ENCODE measurements around the gene VASN. TPM values are rescaled to one million over a fixed set of nuclear protein-coding genes. Genes with fewer than 3 reads are reported as not detected.

VASN gene
- total RNA-seq, 4 donors from 2014 or later = 31.0 to 58.1 (median 32.9) TPM

DNA sequence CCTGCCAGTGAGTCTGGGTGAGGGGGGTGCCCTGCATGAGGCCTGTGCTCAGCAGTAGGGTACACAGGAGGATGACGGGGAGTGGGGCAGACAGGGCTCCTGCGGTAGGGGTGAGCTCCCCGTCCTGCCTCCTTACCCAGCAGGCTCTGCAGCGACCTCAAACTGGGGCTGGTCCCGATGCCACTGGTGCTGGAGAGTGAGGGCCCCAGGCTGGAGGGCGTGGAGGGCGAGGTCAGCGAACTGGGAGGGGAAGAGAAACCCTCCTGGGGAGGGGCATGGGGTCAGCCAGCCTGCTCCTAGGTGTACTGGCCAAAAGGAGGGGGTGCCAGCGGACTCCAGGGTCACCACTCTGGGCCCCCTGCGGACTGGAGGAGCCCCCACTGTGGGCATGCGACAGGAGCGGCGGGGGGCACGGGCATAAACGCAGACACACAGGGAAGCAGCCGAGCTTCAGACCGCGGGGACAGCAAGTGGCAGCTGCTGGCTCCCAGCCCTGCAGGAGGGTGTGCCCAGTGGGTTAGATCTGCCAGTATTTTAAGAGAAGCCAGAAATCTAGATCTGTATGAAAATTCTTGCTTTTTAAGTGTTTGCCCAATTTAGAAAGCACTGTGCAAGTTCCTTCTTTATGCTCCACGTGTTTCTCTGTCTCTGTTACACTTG lies 9.0 kb upstream of the VASN start:
- no peak overlapping the region for H3K4me3 ChIP-seq
- WGBS, 2 donors = 78 to 82% methylated on average over 18 to 19 of the region's 19 CpGs
- no peaks in the 10 kb centered on the region for H3K27me3 ChIP-seq
- H3K9me3 ChIP-seq = no peaks in the 10 kb centered on the region
- H3K27ac ChIP-seq = no peak overlapping the region
- DNase-seq (ENCODE audit: low spot score in 2 of 2) = no peak
- peaks cover 0 to 73% (median 6%) of the 10 kb centered on the region in 3 donors for H3K36me3 ChIP-seq
- H3K4me1 ChIP-seq = peaks cover 0 to 9% (median 0%) of the 10 kb centered on the region in 4 donors
- no peak for TF ChIP-seq POLR2A (IDR thresholded peaks at IDR 0.05)
- TF ChIP-seq, protein P1, sequence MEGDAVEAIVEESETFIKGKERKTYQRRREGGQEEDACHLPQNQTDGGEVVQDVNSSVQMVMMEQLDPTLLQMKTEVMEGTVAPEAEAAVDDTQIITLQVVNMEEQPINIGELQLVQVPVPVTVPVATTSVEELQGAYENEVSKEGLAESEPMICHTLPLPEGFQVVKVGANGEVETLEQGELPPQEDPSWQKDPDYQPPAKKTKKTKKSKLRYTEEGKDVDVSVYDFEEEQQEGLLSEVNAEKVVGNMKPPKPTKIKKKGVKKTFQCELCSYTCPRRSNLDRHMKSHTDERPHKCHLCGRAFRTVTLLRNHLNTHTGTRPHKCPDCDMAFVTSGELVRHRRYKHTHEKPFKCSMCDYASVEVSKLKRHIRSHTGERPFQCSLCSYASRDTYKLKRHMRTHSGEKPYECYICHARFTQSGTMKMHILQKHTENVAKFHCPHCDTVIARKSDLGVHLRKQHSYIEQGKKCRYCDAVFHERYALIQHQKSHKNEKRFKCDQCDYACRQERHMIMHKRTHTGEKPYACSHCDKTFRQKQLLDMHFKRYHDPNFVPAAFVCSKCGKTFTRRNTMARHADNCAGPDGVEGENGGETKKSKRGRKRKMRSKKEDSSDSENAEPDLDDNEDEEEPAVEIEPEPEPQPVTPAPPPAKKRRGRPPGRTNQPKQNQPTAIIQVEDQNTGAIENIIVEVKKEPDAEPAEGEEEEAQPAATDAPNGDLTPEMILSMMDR (IDR thresholded peaks at IDR 0.05) = no peak
- TF ChIP-seq EP300 (IDR thresholded peaks at IDR 0.05) = no peak

DNA sequence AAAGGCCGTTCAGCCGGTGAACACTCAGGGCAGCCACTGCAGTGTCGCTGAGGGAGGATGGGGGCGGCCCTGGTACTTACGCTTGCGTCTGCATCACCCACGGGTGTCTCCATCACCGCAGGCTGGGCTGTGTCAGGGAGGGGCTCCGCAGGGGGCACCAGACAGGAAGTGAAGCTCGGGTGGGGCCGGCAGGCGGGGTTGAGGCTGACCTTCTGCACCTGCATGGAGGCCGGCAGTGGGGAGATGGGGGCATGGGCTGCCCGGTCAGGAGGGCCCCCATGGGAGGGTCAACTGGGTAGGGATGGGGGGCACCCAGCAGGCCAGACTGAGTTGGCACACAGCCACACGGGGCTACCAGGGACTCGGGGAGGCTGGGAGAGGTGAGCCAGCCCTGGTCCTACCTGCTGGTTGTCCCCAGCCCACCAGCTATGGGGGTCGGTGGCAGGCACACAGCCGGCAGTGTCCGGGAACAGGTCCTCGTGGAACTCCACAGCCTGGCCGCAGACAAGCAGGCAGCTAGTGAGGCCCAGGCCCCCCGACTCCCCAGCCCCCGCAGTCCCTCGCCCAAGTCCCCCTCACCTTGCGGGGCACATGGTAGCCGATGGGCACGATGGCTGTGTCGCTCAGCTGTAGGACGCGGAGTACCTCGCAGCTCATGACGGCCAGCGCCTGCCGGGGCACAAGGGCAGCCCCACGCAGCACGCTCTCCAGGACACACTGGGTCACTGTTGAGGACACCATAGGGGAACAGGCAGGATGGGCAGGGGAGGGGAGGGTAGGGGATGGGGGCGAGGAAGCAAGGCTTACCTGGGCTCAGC lies 7.2 kb upstream of the VASN start:
- no peak overlapping the region for H3K4me3 ChIP-seq
- TF ChIP-seq POLR2A (IDR thresholded peaks at IDR 0.05) (no peak), EP300 (IDR thresholded peaks at IDR 0.05) (no peak)
- TF ChIP-seq, protein P1 (IDR thresholded peaks at IDR 0.05) = no peak
- no peak overlapping the region for H3K27ac ChIP-seq
- WGBS, 2 donors = 84 to 88% methylated on average over 34 to 35 of the region's 37 CpGs
- no peaks in the 10 kb centered on the region for H3K27me3 ChIP-seq
- H3K4me1 ChIP-seq = peaks cover 0 to 14% (median 7%) of the 10 kb centered on the region in 4 donors
- H3K36me3 ChIP-seq = peaks cover 0 to 57% (median 6%) of the 10 kb centered on the region in 3 donors
- H3K9me3 ChIP-seq = no peaks in the 10 kb centered on the region
- DNase-seq (ENCODE audit: low spot score in 2 of 2) = no peak

DNA sequence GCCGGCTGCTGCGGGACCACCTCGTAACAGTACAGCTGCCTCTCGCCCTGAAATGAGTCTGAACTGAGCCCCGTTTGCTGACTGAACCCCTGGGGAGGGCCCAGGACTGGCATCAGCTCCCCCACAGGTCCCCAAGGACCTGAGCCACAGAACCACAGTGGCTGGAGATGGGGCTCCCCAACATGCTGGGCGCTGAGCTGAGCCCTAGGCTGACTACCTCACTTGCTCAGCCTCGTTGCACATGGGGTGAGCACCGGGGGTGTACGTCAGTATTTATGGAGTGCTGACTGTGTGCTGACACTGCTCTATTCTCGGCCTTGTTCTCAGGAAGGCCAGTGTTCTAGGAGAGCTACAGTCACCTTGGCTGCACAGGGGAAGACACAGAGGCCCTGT lies 6.6 kb upstream of the VASN start:
- no peak for TF ChIP-seq POLR2A (IDR thresholded peaks at IDR 0.05)
- no peak for TF ChIP-seq EP300 (IDR thresholded peaks at IDR 0.05)
- TF ChIP-seq, protein P1 (IDR thresholded peaks at IDR 0.05) = no peak
- H3K27me3 ChIP-seq = no peaks in the 10 kb centered on the region
- H3K4me3 ChIP-seq = no peak overlapping the region
- WGBS, 2 donors = 90% methylated on average over 9 to 10 of the region's 10 CpGs
- H3K36me3 ChIP-seq = peaks cover 0 to 53% (median 6%) of the 10 kb centered on the region in 3 donors
- DNase-seq (ENCODE audit: low spot score in 2 of 2) = no peak
- H3K4me1 ChIP-seq = peaks cover 0 to 20% (median 10%) of the 10 kb centered on the region in 4 donors
- H3K27ac ChIP-seq = no peak overlapping the region
- H3K9me3 ChIP-seq = no peaks in the 10 kb centered on the region

DNA sequence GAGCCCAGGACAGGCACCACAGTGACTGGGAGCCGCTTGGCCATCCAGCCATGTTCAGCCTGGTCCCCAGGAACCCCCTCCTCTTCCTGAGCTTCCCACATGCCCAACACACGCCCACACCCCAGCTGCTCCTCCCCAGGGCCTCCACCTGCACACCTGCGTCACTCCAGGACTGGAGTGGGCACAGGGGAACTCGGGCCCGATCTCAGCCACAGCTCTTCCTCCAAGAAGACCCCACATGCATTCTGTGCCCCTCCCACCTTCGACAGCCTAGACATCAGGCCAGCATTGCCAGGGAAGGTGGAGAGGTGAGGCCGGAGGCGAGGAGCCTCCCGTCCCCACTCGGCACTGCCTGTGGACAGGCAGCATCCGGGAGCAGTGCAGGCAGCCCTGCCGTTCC lies 6.0 kb upstream of the VASN start:
- Histone ChIP-seq H3K4me1 (peaks cover 0 to 23% (median 15%) of the 10 kb centered on the region in 4 donors), H3K27me3 (no peaks in the 10 kb centered on the region), H3K9me3 (no peaks in the 10 kb centered on the region), H3K27ac (no peak overlapping the region), H3K4me3 (no peak overlapping the region), H3K36me3 (peaks cover 0 to 47% (median 6%) of the 10 kb centered on the region in 3 donors)
- no peak for DNase-seq (ENCODE audit: low spot score in 2 of 2)
- WGBS, 2 donors = 92 to 93% methylated on average over 12 of the region's 12 CpGs
- TF ChIP-seq, protein P1 (IDR thresholded peaks at IDR 0.05) = no peak
- no peak for TF ChIP-seq EP300 (IDR thresholded peaks at IDR 0.05)
- TF ChIP-seq POLR2A (IDR thresholded peaks at IDR 0.05) = no peak

DNA sequence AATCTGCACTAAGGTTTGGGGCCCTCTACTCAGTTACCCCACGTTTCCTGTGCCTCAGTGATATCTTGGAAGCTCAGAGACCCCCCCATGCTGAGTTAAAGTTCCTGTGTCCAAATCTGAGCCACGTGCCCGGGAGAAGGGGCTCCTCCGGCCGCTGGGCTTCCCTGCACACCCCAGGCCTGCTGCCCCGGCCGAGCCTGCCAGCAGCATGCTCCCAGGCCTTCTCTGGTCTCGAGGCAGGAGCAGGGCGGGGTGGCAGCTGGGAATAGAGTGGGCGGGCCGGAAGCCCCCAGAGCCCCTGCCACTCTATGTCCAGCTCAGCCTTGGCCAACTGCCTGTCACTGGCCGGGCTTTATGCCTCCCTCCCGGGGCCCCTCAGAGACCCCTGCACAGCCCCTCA lies 5.6 kb upstream of the VASN start:
- Histone ChIP-seq H3K4me1 (peaks cover 0 to 27% (median 19%) of the 10 kb centered on the region in 4 donors), H3K9me3 (no peaks in the 10 kb centered on the region), H3K4me3 (no peak overlapping the region), H3K36me3 (peaks cover 0 to 43% (median 6%) of the 10 kb centered on the region in 3 donors), H3K27ac (no peak overlapping the region), H3K27me3 (no peaks in the 10 kb centered on the region)
- no peak for DNase-seq (ENCODE audit: low spot score in 2 of 2)
- TF ChIP-seq, protein P1 (IDR thresholded peaks at IDR 0.05) = no peak
- no peak for TF ChIP-seq POLR2A (IDR thresholded peaks at IDR 0.05)
- no peak for TF ChIP-seq EP300 (IDR thresholded peaks at IDR 0.05)
- 85 to 90% methylated on average over 8 to 9 of the region's 13 CpGs for WGBS, 2 donors
